ENCODE results near the gene THUMPD1.
"Not testable (repeated sequence)": the region's sequence is repeated elsewhere in the genome, so short reads cannot be mapped to it uniquely, and the experiment has no call there.

The THUMPD1 gene

GRCh38 chr16:20773679-20774078, 32.1 kb upstream of the THUMPD1 start:
- TF ChIP-seq CTCF (IDR thresholded peaks at IDR 0.05; ENCODE audit: low read length, missing control alignments) = no peak
- DNase-seq (ENCODE audit: low read depth) = no peak
- no peak overlapping the region for H3K4me3 ChIP-seq (replicated peaks; ENCODE audit: low read depth, low read length)

- TF ChIP-seq CTCF (IDR thresholded peaks at IDR 0.05; ENCODE audit: low read length, missing control alignments) = no peak
- DNase-seq (ENCODE audit: low read depth) = no peak
- H3K4me3 ChIP-seq (replicated peaks; ENCODE audit: low read depth, low read length) = no peak overlapping the region
Observed at GRCh38 chr16:20768818-20769217, 27.2 kb upstream of the THUMPD1 start.

- no peak for DNase-seq (ENCODE audit: low read depth)
- no peak for TF ChIP-seq CTCF (IDR thresholded peaks at IDR 0.05; ENCODE audit: low read length, missing control alignments)
- H3K4me3 ChIP-seq (replicated peaks; ENCODE audit: low read depth, low read length) = no peak overlapping the region
Observed at GRCh38 chr16:20768121-20768520, 26.5 kb upstream of the THUMPD1 start.

GRCh38 chr16:20767577-20767976, 26.0 kb upstream of the THUMPD1 start:
- TF ChIP-seq CTCF (IDR thresholded peaks at IDR 0.05; ENCODE audit: low read length, missing control alignments) = no peak
- no peak for DNase-seq (ENCODE audit: low read depth)
- H3K4me3 ChIP-seq (replicated peaks; ENCODE audit: low read depth, low read length) = no peak overlapping the region

GRCh38 chr16:20766294-20766693, 24.7 kb upstream of the THUMPD1 start:
- no peak for TF ChIP-seq CTCF (IDR thresholded peaks at IDR 0.05; ENCODE audit: low read length, missing control alignments)

GRCh38 chr16:20765732-20766131, 24.1 kb upstream of the THUMPD1 start:
- no peak overlapping the region for H3K4me3 ChIP-seq (replicated peaks; ENCODE audit: low read depth, low read length)
- DNase-seq (ENCODE audit: low read depth) = no peak
- TF ChIP-seq CTCF (IDR thresholded peaks at IDR 0.05; ENCODE audit: low read length, missing control alignments) = no peak

More at GRCh38 chr16:20766294-20766693, 24.7 kb upstream of the THUMPD1 start:
- no peak overlapping the region for H3K4me3 ChIP-seq (replicated peaks; ENCODE audit: low read depth, low read length)
- DNase-seq (ENCODE audit: low read depth) = no peak

- not testable (repeated sequence) for DNase-seq (ENCODE audit: low read depth); H3K4me3 ChIP-seq (replicated peaks; ENCODE audit: low read depth, low read length)
Observed at GRCh38 chr16:20764448-20764847, 22.8 kb upstream of the THUMPD1 start.
